K562 (cell line): ENCODE results near the gene DHRS11. TPM values are rescaled to one million over a fixed set of nuclear protein-coding genes. Genes with fewer than 3 reads are reported as not detected.

Experiments used
- ARID4B ChIP-seq: sonication (generic); formaldehyde crosslinking; IDR thresholded peaks from 2 replicates; pipeline ENCODE4 v1.8.0; 2022; ENCODE audit warnings: mild to moderate bottlenecking, missing genetic modification reagents
- ARNT ChIP-seq, 2 experiments: fragments of 450-650 bp; IDR thresholded peaks; 2 replicates each; pipeline ENCODE4 v1.6.1; 2016; ENCODE audit warnings: mild to moderate bottlenecking in 1 of 2
- CTBP1 ChIP-seq: fragments of 450-650 bp; IDR thresholded peaks from 2 replicates; pipeline ENCODE4 v1.6.1; 2016; ENCODE audit warnings: borderline replicate concordance
- E2F1 ChIP-seq: sonication (generic); formaldehyde crosslinking; IDR thresholded peaks from 2 replicates; pipeline ENCODE4 v1.8.1; 2023; ENCODE audit warnings: mild to moderate bottlenecking, missing genetic modification reagents, moderate library complexity
- POLR2B ChIP-seq: fragments of 450-650 bp; IDR thresholded peaks from 2 replicates; pipeline ENCODE4 v1.6.1; 2018; ENCODE audit warnings: low read depth; ENCODE audit not compliant: partially characterized antibody
- ZBTB7A ChIP-seq: IDR thresholded peaks from 2 replicates; pipeline ENCODE4 v1.6.1; 2011; ENCODE audit warnings: low read depth, mild to moderate bottlenecking, low read length, moderate library complexity, borderline replicate concordance; ENCODE audit not compliant: control insufficient read depth
- ZMIZ1 ChIP-seq, 2 experiments: fragments of 150-350 bp in 1 of 2; IDR thresholded peaks; 2 replicates each; pipeline ENCODE4 v1.6.1; 2012 to 2016; ENCODE audit warnings: low read depth in 2 of 2, low read length in 2 of 2, mild to moderate bottlenecking in 1 of 2, moderate library complexity in 1 of 2
- ZNF174 ChIP-seq: fragments of 250-450 bp; sonication (Bioruptor Pico); IDR thresholded peaks from 2 replicates; pipeline ENCODE4 v1.4.0; 2020; ENCODE audit warnings: mild to moderate bottlenecking
- polyA plus RNA-seq, 8 experiments: library from polyadenylated mRNA; depleted of rRNA in 4 of 8; stranded (reverse) in 5 of 8; unstranded in 3 of 8; fragments of >200 nt; fragmentation: Nextera tagmentation in 2 of 8; fragmentation: Illumina TruSeq in 1 of 8; extraction: Ambion mirVana in 2 of 8; extraction: Trizol in 1 of 8; gene quantifications; 2 replicates each; pipeline versions ENCODE4 v1.2.1 to v1.2.3, GENCODE V29; 2011 to 2014; ENCODE audit warnings: inconsistent platforms in 1 of 8, missing spikeins in 1 of 8
- total RNA-seq, 7 experiments: library from RNA; depleted of rRNA in 6 of 7; stranded (reverse); fragments of >200 nt in 6 of 7; fragmentation: Illumina TruSeq in 2 of 7; extraction: Trizol in 2 of 7; gene quantifications; 2 replicates each; pipeline versions ENCODE4 v1.2.1 to v1.2.3, GENCODE V29; 2011 to 2021; ENCODE audit warnings: low replicate concordance in 1 of 7

DHRS11 gene
- total and polyA plus RNA-seq, 9 of the 15 experiments (the other 6 are each of a cell fraction or from before 2014, with no cell fraction given): 15.2 to 123 (median 59.8) TPM

GRCh38 chr17:36591434-36592315, at the start of gene DHRS11 (continued):
- TF ChIP-seq ARID4B (0 out of 2 replicates have a peak, but pooled peaks have one; percentile 13), CTBP1 (0 out of 2 replicates have a peak, but pooled peaks have one; percentile 38), POLR2B (peak; percentile 67), ZMIZ1 (IDR thresholded peaks at IDR 0.05; ENCODE audit: low read depth in 2 of 2, low read length in 2 of 2) (no peak), ARNT (IDR thresholded peaks at IDR 0.05) (no peak), ZNF174 (CRISPR knock-in tag) (no peak), E2F1 (0 out of 2 replicates have a peak, but pooled peaks have one; percentile 39), ZBTB7A (peak; percentile 65; the same call in 1 of the 2 replicates)
